HG02678 (cell line): ENCODE data around the gene FBLN2.

Experiments
- ATAC-seq: cut with Tn5 transposase; IDR thresholded peaks from one replicate; pipeline ENCODE4 v1.9.1; 2021; ENCODE audit warnings: mild to moderate bottlenecking, moderate library complexity; ENCODE audit not compliant: unreplicated experiment

FBLN2 gene

DNA sequence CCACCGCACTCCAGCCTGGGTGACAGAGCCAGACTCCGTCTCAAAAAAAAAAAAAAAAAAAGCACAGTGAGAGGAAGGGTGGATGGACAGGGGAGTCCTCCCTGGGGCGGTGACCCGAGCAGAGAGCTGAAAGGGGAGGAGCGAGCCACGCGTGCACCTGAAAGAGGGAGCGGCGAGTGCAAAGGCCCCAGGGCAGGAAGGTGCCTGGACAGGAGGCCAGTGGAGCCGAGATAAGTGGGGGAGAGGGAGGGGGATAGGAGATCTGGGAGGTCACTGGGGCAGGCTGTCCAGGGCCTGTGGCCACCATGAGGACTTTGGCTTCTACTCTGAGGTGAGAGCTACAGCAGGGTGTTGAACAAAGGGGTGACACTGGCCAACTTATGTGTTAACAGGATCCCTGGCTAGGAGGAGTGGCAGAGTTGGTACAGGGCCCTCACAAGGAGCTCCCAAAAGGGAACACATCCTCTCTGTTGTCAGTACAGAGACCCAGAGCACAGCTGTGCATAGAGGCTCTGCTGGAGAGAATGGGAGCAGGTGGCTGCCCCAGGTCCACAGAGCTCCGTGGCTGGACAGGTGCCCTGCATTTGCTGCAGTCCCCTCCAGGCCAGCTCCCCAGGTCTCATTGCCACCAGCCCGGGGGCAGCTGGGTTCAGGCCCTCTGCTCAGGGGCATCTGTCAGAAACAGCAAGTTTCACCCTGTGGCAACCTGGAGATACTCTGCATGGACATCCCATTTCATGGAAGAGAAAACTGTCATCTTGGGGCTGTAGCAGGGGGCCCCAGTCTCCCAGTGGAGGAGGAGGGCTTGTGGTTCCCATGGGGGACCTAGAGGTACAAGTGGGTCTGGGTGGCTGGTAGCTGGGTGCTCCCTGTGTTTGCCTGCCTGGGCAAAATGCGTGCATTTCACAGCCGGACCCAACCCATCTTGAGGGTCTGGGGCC lies 28.5 kb downstream of the FBLN2 start:
- no peak for ATAC-seq

DNA sequence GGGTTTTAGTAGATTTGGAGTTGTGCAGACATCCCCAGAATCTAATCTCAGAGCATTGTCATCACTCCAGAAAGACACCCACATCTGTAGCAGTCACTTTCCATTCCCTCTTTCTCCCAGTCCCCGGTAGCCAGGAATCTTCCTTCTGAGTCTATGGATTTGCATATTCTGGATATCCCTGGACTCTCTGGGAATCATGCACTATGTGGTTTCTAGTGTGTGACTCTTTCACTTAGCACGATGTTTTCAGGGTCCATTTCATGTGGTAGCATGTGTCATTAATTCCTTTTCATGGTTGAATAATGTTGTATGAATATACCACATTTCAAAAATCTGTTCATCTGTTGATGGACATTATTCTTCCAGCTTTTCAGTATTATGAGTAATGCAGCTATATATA lies 29.3 kb downstream of the FBLN2 start:
- ATAC-seq = no peak

DNA sequence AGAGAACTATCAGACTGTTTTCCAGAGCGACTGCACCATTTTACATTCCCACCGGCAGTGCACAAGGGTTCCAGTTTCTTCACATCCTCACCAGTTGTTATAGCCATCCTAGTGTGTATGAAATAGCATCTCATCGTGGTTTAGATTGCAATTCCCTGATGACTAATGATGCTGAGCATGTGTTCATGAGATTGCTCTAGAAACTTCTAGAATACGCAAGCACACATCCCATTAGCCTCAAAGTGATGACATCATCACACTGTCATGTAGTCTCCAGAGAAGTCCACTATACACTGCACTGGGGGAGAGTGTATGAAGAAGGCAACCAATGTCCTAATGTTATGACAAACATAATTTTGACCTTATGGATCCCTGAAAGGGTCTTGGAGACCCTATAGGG lies 30.1 kb downstream of the FBLN2 start:
- no peak for ATAC-seq

DNA sequence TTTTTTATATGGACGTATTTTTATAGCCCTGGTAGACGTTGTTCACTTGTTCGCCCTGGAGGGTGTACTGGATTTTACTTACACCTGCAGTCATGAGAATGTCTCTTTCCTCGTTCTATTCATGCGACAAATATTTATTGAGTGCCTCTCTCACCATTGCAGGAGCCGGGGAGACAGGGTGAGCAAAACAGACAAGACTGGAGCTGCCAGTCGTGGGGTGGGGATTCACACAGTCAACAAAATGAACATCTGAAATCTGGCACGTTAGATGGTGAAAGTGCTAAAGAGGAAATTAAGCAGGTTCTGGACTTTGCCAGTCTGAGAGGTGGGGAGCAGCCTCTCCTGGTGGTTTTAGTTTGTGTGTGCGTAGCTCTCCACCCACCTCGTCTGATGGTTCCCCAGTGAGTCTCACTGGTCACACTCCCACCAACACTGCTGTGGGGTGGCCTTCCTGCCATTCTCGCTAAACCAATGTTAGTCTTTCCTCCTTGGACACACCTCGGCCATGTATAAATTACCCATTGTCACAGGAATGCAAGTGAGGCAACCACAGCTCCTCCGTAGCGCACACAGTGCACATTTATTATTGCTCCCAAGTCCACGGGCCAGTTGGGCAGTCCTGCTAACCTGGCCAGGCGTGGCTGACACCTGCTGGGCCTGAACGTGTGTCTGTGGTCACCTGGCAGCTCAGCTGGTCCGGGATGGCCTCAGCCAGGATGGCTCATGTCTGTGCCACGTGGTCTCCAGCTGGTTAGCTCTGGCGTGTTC lies 31.5 kb downstream of the FBLN2 start:
- ATAC-seq = no peak

DNA sequence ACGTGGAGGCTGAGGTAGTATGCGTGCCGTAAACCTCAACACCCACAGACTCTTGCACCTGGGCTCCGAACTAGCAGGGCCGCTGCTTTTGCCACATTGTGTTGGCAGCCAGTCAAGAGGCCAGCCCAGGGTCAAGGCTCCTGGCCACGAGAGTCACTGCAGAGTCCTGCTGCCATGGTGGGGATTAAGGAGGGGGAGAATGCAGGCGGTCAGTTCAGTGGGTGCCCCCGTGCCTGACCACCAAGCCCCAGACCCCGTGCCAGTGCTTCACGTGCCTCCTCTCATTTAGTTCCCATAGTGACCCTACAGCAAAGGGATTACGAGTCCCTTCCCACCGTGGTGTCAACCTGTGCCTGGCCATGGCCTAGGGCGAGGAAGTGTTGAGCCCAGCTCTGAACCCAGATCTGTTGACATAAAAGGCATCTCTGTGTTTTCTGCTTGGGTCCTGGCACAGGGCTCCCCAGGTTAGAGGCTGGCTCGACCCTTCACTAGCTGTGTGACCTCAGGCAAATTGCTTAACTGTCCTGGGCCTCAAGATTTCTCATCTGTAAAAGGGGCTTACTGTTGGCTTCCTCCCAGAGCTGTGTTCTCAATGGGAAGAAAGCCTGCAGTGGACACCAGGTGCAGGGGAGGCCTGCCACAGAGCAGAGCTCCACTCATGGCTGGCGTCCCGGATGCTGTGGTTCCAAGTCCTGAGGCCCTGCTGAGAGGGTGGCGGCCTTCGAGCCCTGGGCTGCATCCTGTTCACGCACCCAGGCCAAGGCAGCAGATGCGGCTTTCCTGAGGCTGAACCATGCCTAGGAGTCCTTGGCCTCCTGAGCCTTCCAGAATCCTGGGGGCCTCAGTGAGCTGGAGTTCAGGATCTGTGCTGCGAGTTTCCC lies 32.8 kb downstream of the FBLN2 start:
- no peak for ATAC-seq

DNA sequence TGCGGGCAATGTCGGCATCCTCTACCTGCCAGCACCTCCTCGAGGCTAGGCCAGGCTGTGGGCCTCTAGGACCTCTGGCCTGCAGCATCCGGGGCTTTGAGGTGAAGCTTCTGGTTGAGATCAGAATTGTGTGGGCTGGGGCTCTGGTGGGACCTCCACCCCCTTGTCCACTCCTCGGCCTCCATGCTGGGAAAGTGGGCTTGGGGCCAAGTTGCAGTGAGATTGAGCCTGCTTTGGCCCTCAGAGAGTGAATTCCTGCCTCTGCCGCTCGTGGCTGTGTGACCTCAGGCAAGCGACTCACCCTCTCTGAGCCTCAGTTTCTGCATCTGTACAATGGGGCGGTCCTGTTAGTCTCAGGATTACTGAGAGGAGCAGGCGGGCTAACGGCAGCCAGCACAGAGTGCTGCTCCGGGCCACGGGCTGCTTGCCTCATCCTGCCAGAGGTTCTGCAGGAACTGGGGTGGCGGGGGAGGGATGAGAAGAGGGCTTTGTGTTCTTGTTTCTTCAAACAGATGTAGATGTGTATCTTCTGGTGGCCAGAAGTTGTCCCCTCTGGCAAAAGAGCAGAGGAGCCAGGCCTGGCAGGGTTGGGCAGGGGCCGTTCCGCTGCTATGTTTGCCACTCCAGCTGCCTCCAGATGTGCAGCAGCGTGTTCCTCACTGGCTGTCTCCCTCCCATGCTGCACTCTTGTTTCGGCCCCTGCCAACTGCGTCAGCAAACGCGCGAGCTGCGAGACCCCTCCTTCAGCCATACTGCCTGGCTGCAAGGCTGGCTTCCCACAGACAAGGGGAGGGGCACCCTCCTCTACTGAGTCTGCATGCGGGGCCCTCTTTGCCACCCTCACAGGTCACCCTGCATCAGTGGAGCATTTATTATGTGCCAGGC lies 33.7 kb downstream of the FBLN2 start:
- ATAC-seq = no peak

DNA sequence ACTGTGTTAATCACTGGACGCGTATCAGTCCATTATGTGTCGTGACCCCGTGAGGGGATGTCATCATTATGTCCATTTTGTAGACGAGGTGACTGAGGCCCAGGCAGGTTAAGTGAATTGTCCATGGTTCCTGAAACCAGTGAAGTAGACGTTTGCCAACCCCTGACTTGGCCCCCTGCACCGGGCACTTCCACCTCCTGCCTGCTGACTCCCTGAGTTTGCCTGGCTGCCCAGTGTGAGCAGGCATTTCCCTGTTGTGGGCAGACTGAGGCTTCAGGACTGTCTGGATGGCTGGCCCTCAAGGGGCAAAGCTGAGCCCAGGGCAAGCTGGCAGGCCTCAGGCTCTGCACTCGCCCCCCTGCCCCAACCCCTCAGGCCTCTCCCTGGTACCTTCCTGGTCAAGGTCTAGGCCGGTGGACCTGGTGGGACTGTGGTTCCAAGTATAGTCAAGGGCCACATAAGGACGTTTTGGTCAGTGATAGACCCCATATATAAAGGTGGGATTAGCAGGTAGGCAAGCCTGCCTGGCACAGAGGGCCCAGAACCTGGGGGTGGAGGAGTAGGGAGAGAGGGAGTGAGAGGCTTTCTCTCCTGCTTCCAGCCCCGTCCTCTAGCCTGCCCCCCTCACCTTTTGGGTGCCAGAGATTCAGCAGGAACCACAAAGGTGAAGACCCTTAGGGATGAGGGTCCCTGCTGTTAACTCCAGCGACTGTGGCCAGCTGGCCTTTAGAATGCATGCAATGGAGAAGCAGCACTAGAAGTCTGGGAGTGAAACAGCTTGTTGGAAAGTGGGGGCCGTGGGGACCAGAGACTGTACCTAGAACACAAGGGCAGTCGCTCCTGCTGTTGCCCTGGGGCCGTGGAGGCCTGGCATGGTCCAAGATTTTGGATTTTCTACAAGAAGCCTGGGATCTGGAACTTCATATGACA lies 34.6 kb downstream of the FBLN2 start:
- ATAC-seq = no peak

DNA sequence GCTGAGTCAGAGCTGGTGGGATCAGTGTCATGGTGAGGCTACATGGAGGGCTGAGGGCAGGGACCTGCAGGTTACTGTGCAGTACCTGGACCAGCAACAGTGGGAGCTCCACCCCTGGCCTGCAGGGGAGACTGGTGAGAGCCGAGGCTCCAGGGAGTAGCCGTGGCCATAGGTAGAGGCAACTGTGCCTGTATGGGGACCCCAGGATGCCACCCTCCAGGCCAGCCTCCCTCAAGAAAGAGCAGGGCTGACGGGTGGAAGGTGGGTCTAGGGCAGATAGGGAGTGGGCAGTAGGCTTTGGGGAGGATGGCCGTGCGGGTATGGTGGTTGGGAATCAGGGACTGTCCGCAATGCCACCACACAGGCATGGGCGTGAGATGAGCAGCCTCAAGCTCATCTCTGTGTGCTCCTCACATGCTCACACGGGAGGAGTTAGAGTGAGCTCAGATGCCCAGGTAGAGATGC lies 35.5 kb downstream of the FBLN2 start:
- ATAC-seq = no peak

DNA sequence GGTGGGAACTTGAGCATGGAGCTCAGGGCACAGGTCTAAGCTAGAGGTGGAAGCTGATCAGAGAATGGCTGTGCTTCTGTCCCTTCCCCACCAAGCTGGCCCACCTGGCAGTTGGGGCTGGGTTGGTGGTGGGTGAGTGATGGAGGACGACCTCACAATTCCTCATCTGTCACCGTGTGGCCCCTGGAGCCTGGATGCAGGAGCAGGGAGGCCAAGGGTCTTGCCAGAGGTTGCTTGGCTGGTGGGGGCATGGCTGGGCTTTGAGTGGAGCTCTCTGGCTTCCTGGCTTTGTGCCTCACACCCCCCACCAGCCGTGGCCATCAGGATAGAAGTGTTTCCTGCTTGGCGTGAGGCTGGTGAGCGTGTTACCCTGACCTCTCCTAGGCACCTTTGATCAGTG lies 36.0 kb downstream of the FBLN2 start:
- no peak for ATAC-seq

DNA sequence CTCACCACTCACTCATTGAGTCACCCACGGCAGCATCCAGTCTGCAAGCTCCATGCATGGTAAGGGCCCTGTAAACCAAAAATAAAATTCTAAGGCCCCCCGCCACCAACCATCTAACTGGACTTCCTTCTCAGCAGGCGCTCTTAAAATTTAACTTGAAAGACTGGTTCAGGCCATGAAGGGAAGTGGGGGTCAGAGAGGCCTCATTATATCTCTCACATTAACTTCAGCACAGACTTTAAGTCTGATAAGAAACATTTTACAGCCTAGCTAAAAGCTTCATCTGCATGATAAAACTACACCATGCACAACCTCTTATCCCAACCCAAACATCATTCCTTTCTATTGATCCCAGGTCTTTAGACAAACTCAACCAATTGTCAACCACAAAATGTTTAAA lies 38.5 kb downstream of the FBLN2 start:
- ATAC-seq = no peak

DNA sequence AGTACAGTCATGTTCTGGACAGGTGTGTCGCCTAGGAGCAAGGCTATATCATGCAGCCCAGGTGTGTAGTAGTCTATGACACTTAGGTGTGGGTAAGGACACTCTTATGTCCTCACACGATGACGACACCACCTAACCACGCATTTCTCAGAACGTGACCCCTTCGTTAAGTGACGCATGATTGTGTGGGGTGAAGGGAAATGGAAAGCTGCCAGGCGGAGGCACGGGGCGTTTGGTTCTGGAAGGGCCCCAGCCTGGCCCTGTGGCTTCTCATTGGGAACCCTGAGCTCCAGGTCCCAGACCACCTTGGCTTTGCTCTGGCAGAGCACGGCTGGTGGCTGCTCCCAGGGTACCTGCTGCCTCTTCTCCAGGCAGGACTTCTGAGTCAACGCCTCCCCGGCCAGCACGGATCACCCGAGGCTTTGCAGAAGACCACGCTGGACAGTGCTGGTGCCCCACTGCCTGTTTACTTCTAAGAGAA lies 39.3 kb downstream of the FBLN2 start:
- ATAC-seq = no peak

DNA sequence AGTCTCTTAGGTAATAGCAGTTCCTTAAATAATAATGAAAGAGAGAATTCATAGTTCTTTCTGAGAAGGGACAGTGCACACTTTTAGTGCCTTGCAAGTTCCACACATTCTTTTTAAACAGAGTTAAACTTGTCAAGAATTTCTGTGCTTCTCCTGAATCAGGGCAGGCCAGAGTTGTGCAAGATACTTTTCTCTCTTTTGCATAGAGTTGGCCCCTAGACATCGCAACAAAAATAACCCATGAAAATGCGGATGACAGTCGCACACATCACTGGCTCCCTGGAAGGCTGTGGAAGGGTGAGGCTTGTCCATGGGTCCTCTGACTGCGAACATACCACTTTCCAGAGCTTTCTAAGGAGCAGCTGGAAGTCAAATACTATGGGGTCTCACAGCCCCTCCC lies 40.1 kb downstream of the FBLN2 start:
- ATAC-seq = no peak

DNA sequence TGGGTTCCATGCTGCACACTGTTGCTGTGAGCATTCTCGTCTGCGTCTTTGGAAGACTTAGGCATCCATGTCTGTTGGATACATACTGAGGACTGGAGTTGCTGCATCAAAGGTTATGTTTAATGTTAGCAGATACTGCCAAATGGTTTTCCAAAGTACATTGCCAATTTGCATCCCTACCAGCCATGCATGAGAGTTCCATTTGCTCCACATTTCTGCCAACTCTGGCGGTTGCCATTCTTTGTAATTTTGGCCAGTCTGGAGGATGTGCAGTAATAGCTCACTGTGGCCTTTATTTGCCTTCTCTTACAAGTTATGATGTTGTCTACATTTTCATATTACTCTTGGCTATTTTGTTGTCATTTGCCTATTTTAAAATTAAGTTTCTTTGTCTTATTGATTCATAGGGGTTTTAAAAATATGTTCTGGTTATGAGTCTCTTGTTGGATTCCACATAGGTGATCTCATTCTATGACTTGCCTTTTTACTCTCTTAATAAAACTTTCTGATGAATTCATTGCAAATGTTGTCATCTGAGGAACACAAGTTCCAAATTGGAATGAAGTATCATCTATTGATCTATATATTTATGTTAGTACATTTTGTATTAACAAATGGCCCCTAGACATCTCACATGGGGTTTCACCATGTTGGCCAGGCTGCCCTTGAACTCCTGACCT lies 42.1 kb downstream of the FBLN2 start:
- no peak for ATAC-seq

DNA sequence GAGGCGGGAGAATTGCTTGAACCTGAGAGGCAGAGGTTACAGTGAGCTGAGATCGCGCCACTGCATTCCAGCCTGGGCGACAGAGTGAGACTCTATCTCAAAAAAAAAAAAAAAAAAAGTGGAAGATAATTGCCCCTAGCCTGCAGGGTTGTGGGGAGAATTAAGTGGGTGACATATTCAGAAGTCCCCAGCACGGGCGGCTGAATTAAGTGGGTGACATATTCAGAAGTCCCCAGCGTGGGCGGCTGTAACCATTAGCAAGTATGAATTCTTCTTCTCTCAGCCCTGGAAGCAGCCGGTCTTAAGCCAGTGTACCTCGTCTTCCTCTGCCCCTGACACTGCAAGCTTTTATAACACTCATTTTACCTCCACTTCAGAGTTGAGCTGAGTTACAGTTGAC lies 44.7 kb downstream of the FBLN2 start:
- no peak for ATAC-seq

DNA sequence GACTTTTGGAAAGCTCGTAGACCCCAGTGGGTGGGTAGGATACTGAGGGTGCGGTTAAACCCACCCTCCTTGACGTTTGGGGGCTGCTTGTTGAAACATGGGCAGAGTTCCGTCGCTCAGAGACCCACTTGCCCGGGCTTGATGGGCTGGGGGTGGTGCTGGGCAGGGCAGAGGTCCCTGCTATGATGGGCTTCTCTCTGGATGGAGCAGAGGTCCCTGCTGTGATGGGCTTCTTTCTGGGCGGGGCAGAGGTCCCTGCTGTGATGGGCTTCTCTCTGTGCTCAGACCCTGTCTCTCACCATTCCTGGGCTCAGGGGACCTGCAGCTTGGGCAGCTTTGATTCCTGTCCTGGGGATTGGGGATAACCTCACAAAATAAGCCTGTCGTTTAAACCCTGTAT lies 45.2 kb downstream of the FBLN2 start:
- ATAC-seq = no peak

DNA sequence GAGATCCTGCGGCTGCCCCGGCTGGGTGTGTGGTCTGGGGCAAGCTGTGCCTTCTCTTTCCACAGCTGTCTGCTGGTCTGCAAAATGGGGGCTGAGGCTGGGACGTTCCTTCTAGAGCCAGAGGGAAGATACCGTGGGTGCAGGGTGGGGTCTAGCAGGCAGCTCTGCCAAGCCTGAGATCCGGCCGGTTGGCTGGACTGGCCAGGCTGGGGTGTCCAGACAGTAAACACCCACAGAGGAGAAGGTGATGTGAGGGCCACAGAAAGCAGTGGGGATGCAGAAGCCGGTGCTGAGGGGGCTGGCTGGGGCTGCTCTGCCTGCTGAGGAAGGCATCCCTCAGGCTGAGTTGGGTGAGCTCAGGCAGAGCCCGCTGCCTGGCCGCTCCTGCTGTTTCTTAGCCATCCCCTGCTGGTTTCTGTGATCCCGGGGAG lies 46.1 kb downstream of the FBLN2 start:
- no peak for ATAC-seq

DNA sequence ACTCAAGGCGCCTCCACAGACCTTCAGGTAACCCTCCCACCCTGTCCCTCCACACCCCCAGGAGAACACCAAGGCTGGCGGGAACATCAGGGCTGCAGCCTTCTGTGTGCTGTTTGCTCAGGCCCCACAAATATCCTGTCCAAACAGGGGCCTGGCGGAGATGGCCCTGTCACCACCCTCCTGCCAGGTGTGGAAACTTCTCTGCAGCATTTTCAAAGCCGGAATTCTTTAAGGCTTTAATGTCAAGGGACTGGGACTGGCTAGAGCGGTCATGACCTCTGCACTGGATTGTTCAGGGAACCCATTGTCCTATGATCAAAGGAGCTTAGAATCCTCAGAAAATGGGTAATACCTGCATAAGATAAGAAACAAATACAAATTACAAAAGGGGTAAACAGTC lies 46.6 kb downstream of the FBLN2 start:
- no peak for ATAC-seq
